MM.1S (cell line): Measurements from ENCODE around the gene SERPINI1.

Experiments
- EZH2 ChIP-seq: fragments of 300-600 bp; sonication (generic); optimal IDR thresholded peaks from 2 replicates; pipeline ENCODE3; 2017; ENCODE audit warnings: low read depth, mild to moderate bottlenecking, antibody characterized with exemption, low read length, mixed read lengths
- EZH2phosphoT487 ChIP-seq: fragments of 300-600 bp; sonication (generic); IDR thresholded peaks from 2 replicates; pipeline ENCODE4 v1.6.1; 2018; ENCODE audit warnings: antibody characterized with exemption, low read length
- TF ChIP-seq, protein P1 (sequence below): fragments of 300-600 bp; sonication (generic); IDR thresholded peaks from 2 replicates; pipeline ENCODE4 v1.5.1; 2016; ENCODE audit warnings: antibody characterized with exemption, low read length, mixed read lengths

DNA sequence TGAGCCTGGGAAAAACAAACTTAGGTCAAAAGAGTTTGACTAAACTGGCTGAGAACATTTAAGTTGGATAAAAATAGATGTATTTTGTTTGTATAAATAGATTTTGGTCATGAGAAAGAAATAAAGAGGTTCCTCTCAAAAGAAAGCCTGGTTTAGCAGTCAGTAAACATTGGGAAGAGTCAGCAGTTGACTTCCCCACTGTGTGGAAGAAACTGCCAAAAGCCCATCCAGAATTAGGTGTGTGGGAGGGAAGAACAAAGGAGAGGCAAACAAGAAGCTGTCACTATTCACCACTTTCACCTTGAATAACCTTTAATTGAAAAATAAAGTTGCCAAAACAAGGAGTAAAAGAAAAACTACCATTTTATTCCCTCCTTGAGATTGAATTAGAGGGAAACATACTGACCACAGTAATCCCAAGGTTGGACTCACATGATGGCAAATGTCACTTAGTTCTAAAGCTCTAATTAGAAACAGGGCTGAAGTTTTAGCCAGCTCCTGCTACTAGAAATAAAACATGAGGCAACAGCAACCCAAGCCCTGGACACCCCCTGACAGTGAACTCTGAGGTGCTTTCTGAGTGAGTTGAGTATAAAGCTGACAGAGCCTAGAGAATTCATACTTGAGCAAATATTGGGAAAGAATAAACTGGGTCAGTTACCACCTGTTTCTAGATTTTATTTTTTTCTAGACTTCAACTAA, 139.3 kb downstream of the SERPINI1 start:
- TF ChIP-seq, protein P1, sequence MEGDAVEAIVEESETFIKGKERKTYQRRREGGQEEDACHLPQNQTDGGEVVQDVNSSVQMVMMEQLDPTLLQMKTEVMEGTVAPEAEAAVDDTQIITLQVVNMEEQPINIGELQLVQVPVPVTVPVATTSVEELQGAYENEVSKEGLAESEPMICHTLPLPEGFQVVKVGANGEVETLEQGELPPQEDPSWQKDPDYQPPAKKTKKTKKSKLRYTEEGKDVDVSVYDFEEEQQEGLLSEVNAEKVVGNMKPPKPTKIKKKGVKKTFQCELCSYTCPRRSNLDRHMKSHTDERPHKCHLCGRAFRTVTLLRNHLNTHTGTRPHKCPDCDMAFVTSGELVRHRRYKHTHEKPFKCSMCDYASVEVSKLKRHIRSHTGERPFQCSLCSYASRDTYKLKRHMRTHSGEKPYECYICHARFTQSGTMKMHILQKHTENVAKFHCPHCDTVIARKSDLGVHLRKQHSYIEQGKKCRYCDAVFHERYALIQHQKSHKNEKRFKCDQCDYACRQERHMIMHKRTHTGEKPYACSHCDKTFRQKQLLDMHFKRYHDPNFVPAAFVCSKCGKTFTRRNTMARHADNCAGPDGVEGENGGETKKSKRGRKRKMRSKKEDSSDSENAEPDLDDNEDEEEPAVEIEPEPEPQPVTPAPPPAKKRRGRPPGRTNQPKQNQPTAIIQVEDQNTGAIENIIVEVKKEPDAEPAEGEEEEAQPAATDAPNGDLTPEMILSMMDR = no peak
- TF ChIP-seq EZH2 (no peak), EZH2phosphoT487 (no peak)
